K562 (cell line): ENCODE data around the gene WDFY2. TPM values are rescaled to one million over a fixed set of nuclear protein-coding genes. Genes with fewer than 3 reads are reported as not detected.
A peak's percentile ranks its signal among the peaks of the same experiment; 100 is the strongest.

Source experiments
- CBX1 ChIP-seq: sonication (generic); IDR thresholded peaks from 2 replicates; pipeline ENCODE4 v1.6.1; 2016; ENCODE audit warnings: antibody characterized with exemption, low read depth, mild to moderate bottlenecking
- CHCHD3 ChIP-seq: fragments of 250-450 bp; sonication (Bioruptor Pico); IDR thresholded peaks from 2 replicates; pipeline ENCODE4 v2.1.2; 2022; ENCODE audit warnings: mild to moderate bottlenecking
- CREBBP ChIP-seq: IDR thresholded peaks from one replicate; pipeline ENCODE4 v1.6.1; 2012; ENCODE audit warnings: low read depth, mild to moderate bottlenecking, control low read depth, inconsistent platforms, low read length
- ELF1 ChIP-seq: fragments of 200-800 bp; sonication (Bioruptor generic); IDR thresholded peaks from 2 replicates; pipeline ENCODE4 v1.6.1; 2016; ENCODE audit warnings: missing genetic modification characterization, missing compliant biosample characterization
- EP400 ChIP-seq: fragments of 450-650 bp; IDR thresholded peaks from 2 replicates; pipeline ENCODE4 v1.6.1; 2017; ENCODE audit warnings: antibody characterized with exemption, mild to moderate bottlenecking, moderate library complexity
- FOXJ2 ChIP-seq: fragments of 200-800 bp; sonication (Bioruptor generic); IDR thresholded peaks from 2 replicates; pipeline ENCODE4 v1.6.1; 2016; ENCODE audit warnings: missing genetic modification characterization, missing compliant biosample characterization
- HMGN3 ChIP-seq: IDR thresholded peaks from 2 replicates; pipeline ENCODE4 v1.6.1; 2011; ENCODE audit warnings: borderline replicate concordance, low read depth, mild to moderate bottlenecking, mixed read lengths, low read length; ENCODE audit not compliant: insufficient read length; ENCODE audit errors: extremely low read depth
- HNRNPUL1 ChIP-seq: fragments of 200-400 bp; formaldehyde crosslinking; IDR thresholded peaks from 2 replicates; pipeline ENCODE4 v1.6.1; 2017; ENCODE audit warnings: low read length
- KDM4B ChIP-seq, 2 experiments: fragments of 450-650 bp in 1 of 2; sonication (generic) in 1 of 2; IDR thresholded peaks; 2 replicates each; pipeline ENCODE4 v1.6.1; 2016 to 2017; ENCODE audit warnings: borderline replicate concordance in 2 of 2, antibody characterized with exemption in 1 of 2, low read depth in 1 of 2, mild to moderate bottlenecking in 1 of 2
- NFIC ChIP-seq: fragments of 450-650 bp; IDR thresholded peaks from 2 replicates; pipeline ENCODE4 v1.6.1; 2017; ENCODE audit warnings: mild to moderate bottlenecking, inconsistent platforms
- PRMT5 ChIP-seq: sonication (generic); formaldehyde crosslinking; IDR thresholded peaks from 2 replicates; pipeline ENCODE4 v1.5.0; 2020; ENCODE audit warnings: missing genetic modification reagents
- SMARCA4 ChIP-seq: fragments of 450-650 bp; IDR thresholded peaks from 2 replicates; pipeline ENCODE4 v1.6.1; 2016
- SP1 ChIP-seq: sonication (generic); formaldehyde crosslinking; IDR thresholded peaks from 2 replicates; pipeline ENCODE4 v1.8.1; 2022; ENCODE audit warnings: mild to moderate bottlenecking, missing genetic modification reagents
- STAG1 ChIP-seq: sonication (generic); formaldehyde crosslinking; IDR thresholded peaks from 2 replicates; pipeline ENCODE4 v1.5.0; 2020; ENCODE audit warnings: missing genetic modification reagents, borderline replicate concordance
- TCF7 ChIP-seq: sonication (generic); IDR thresholded peaks from 2 replicates; pipeline ENCODE4 v1.6.1; 2016; ENCODE audit warnings: antibody characterized with exemption, borderline replicate concordance
- TRIM24 ChIP-seq, 2 experiments: fragments of 450-650 bp; IDR thresholded peaks; 2 replicates each; pipeline ENCODE4 v1.6.1; 2016
- ZEB2 ChIP-seq: fragments of 450-650 bp; IDR thresholded peaks from 2 replicates; pipeline ENCODE4 v1.6.1; 2016
- ZFP30 ChIP-seq: fragments of 250-450 bp; sonication (Bioruptor Pico); IDR thresholded peaks from 2 replicates; pipeline ENCODE4 v1.8.0; 2022; ENCODE audit warnings: moderate library complexity, mild to moderate bottlenecking, inconsistent platforms, borderline replicate concordance
- ZNF165 ChIP-seq: fragments of 250-450 bp; sonication (Bioruptor Pico); IDR thresholded peaks from 2 replicates; pipeline ENCODE4 v1.4.0; 2020; ENCODE audit warnings: borderline replicate concordance
- polyA plus RNA-seq, 8 experiments: library from polyadenylated mRNA; depleted of rRNA in 4 of 8; stranded (reverse) in 5 of 8; unstranded in 3 of 8; fragments of >200 nt; fragmentation: Nextera tagmentation in 2 of 8; fragmentation: Illumina TruSeq in 1 of 8; extraction: Ambion mirVana in 2 of 8; extraction: Trizol in 1 of 8; gene quantifications; 2 replicates each; pipeline versions ENCODE4 v1.2.1 to v1.2.3, GENCODE V29; 2011 to 2014; ENCODE audit warnings: inconsistent platforms in 1 of 8, missing spikeins in 1 of 8
- total RNA-seq, 7 experiments: library from RNA; depleted of rRNA in 6 of 7; stranded (reverse); fragments of >200 nt in 6 of 7; fragmentation: Illumina TruSeq in 2 of 7; extraction: Trizol in 2 of 7; gene quantifications; 2 replicates each; pipeline versions ENCODE4 v1.2.1 to v1.2.3, GENCODE V29; 2011 to 2021; ENCODE audit warnings: low replicate concordance in 1 of 7
- TF ChIP-seq, protein P1 (sequence below): fragments of 250-450 bp; sonication (Bioruptor Pico); IDR thresholded peaks from 2 replicates; pipeline ENCODE4 v1.4.0; 2020; ENCODE audit warnings: mild to moderate bottlenecking, moderate library complexity
- TF ChIP-seq, protein P2 (sequence below), 2 experiments: IDR thresholded peaks; 2 replicates each; pipeline ENCODE4 v1.6.1; 2011; ENCODE audit warnings: borderline replicate concordance in 1 of 2, control low read depth in 1 of 2, low read depth in 1 of 2, low read length in 1 of 2, mild to moderate bottlenecking in 1 of 2, mixed read lengths in 1 of 2, moderate library complexity in 1 of 2; ENCODE audit not compliant: insufficient read depth in 1 of 2, insufficient read length in 1 of 2, poor library complexity in 1 of 2, severe bottlenecking in 1 of 2; ENCODE audit errors: extremely low read depth in 1 of 2
- TF ChIP-seq, protein P3 (sequence below): sonication (generic); formaldehyde crosslinking; IDR thresholded peaks from 2 replicates; pipeline ENCODE4 v1.8.0; 2022; ENCODE audit warnings: missing genetic modification reagents, mild to moderate bottlenecking, borderline replicate concordance
- TF ChIP-seq, protein P4 (sequence below): fragments of 450-650 bp; IDR thresholded peaks from 2 replicates; pipeline ENCODE4 v1.6.1; 2018; ENCODE audit warnings: mild to moderate bottlenecking, low read depth; ENCODE audit not compliant: partially characterized antibody

Gene WDFY2
- total and polyA plus RNA-seq, 9 of the 15 experiments (the other 6 are each of a cell fraction or from before 2014, with no cell fraction given): 0.66 to 6.4 (median 4.4) TPM

DNA sequence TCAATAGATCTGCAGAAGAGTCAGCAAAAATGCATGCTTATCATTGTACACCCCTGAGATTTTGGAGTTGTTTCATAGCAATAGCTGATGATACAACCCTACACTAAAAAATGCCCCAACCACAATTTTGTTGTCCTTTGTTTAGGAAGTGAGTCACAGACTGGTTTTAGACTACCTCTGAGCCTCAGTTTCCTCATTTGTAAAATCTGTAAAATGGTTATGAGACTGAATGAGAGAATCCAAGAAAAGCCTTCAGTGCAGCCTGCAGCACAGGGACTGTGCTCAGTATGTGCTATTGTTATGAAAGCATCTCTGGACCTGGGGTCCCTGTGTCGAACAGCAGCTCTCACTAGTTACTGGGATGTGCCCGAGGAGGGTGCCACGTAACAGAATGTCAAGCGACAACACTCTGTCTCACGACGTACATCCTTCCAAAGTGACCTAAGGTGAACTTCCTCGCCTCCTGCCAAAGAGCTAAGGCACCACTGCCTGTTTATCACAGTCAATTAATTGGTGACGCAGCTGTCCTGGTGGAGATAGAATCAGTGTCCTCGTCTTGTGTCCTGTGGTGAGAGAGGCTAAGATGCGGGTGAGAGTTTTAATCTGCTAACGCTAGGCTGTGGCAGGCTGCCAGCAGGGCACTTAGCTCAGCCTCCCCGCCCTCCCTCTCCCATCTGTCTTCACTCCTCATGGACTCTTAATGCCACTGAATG is 201.6 kb downstream of the WDFY2 start (continued):
- TF ChIP-seq SP1 (0 out of 2 replicates have a peak, but pooled peaks have one; percentile 34), CBX1 (no peak), STAG1 (CRISPR knock-in tag) (no peak), EP400 (no peak), ZNF165 (CRISPR knock-in tag) (no peak), FOXJ2 (tag) (peak; percentile 74; the same call in 1 of the 2 replicates), SMARCA4 (0 out of 2 replicates have a peak, but pooled peaks have one; percentile 57), KDM4B (IDR thresholded peaks at IDR 0.05; ENCODE audit: borderline replicate concordance in 2 of 2, low read depth in 1 of 2) (no peak), TRIM24 (IDR thresholded peaks at IDR 0.05) (no peak), TCF7 (no peak), CREBBP (no peak), NFIC (peak; percentile 94), CHCHD3 (no peak), HMGN3 (no peak), HNRNPUL1 (no peak), ZEB2 (0 out of 2 replicates have a peak, but pooled peaks have one; percentile 27), ELF1 (tag) (no peak), ZFP30 (CRISPR knock-in tag) (no peak), PRMT5 (CRISPR knock-in tag) (no peak)
- TF ChIP-seq, protein P1, sequence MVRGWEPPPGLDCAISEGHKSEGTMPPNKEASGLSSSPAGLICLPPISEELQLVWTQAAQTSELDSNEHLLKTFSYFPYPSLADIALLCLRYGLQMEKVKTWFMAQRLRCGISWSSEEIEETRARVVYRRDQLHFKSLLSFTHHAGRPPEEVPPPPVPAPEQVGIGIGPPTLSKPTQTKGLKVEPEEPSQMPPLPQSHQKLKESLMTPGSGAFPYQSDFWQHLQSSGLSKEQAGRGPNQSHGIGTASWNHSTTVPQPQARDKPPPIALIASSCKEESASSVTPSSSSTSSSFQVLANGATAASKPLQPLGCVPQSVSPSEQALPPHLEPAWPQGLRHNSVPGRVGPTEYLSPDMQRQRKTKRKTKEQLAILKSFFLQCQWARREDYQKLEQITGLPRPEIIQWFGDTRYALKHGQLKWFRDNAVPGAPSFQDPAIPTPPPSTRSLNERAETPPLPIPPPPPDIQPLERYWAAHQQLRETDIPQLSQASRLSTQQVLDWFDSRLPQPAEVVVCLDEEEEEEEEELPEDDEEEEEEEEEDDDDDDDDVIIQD (CRISPR knock-in tag): no peak
- TF ChIP-seq, protein P2, sequence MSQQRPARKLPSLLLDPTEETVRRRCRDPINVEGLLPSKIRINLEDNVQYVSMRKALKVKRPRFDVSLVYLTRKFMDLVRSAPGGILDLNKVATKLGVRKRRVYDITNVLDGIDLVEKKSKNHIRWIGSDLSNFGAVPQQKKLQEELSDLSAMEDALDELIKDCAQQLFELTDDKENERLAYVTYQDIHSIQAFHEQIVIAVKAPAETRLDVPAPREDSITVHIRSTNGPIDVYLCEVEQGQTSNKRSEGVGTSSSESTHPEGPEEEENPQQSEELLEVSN (IDR thresholded peaks at IDR 0.05; ENCODE audit: borderline replicate concordance in 1 of 2, extremely low read depth in 1 of 2, insufficient read depth in 1 of 2, insufficient read length in 1 of 2, low read depth in 1 of 2, low read length in 1 of 2, poor library complexity in 1 of 2, severe bottlenecking in 1 of 2): no peak
- TF ChIP-seq, protein P3, sequence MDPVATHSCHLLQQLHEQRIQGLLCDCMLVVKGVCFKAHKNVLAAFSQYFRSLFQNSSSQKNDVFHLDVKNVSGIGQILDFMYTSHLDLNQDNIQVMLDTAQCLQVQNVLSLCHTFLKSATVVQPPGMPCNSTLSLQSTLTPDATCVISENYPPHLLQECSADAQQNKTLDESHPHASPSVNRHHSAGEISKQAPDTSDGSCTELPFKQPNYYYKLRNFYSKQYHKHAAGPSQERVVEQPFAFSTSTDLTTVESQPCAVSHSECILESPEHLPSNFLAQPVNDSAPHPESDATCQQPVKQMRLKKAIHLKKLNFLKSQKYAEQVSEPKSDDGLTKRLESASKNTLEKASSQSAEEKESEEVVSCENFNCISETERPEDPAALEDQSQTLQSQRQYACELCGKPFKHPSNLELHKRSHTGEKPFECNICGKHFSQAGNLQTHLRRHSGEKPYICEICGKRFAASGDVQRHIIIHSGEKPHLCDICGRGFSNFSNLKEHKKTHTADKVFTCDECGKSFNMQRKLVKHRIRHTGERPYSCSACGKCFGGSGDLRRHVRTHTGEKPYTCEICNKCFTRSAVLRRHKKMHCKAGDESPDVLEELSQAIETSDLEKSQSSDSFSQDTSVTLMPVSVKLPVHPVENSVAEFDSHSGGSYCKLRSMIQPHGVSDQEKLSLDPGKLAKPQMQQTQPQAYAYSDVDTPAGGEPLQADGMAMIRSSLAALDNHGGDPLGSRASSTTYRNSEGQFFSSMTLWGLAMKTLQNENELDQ (CRISPR knock-in tag): no peak
- TF ChIP-seq, protein P4, sequence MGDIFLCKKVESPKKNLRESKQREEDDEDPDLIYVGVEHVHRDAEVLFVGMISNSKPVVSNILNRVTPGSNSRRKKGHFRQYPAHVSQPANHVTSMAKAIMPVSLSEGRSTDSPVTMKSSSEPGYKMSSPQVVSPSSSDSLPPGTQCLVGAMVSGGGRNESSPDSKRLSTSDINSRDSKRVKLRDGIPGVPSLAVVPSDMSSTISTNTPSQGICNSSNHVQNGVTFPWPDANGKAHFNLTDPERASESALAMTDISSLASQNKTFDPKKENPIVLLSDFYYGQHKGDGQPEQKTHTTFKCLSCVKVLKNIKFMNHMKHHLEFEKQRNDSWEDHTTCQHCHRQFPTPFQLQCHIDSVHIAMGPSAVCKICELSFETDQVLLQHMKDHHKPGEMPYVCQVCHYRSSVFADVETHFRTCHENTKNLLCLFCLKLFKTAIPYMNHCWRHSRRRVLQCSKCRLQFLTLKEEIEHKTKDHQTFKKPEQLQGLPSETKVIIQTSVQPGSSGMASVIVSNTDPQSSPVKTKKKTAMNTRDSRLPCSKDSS: no peak
